Activated CD4-positive, alpha-beta T cell treated with anti-CD3 and anti-CD28 coated beads, Interleukin-2, amount 50 U/mL, for 1 hour (primary cell): ENCODE data around the gene ZNF683.
"Not testable (repeated sequence)": the region's sequence is repeated elsewhere in the genome, so short reads cannot be mapped to it uniquely, and the experiment has no call there.

ENCODE experiments used
- DNase-seq: peaks from one replicate; pipeline ENCODE4 v3.0.0-alpha.2; 2020

Gene ZNF683

DNA sequence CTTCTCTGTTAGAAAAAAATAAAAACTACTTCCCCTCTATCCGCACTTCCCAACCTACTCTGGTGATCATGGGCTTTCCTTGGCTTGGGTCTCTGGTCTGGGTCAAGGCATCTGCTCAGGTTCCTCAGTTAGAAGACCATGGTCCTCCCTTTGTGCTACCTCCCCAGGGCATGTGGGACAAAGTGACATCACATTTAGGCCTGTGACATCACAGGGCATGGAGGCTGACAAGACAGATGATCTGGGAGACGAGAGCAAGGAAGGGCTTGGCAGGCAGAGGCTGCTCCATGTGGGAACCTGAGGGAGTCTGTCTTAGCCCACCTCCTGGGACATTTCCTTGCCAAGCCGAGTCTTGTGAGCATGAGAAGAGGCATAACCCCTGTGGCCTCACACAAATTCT lies at the start of gene ZNF683:
ZNF683 (minus strand) TSS at position 140 of the 400 bp plus-strand sequence. CDS start 4,179 bp downstream, outside the sequence.
- not testable (repeated sequence) for DNase-seq

DNA sequence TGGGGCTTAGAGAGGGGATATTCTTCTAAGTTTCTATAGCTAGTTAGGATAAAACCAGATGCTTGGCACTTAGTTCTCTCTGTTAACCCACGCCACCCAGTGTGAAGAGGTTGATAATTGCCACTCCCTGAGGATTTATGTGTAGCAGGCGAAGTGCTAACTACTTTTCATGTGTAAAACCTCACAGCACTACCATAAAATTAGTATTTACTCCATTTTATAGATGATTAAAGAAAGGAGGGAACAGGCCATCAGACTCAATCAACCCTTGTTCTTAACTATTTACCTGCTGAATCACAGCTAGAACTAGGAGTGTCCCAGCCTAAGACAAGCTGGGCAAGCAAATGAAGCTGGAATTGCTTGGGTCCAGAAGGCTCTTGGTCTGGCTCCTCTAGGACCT lies 46.9 kb upstream of the ZNF683 start:
- DNase-seq: no peak

DNA sequence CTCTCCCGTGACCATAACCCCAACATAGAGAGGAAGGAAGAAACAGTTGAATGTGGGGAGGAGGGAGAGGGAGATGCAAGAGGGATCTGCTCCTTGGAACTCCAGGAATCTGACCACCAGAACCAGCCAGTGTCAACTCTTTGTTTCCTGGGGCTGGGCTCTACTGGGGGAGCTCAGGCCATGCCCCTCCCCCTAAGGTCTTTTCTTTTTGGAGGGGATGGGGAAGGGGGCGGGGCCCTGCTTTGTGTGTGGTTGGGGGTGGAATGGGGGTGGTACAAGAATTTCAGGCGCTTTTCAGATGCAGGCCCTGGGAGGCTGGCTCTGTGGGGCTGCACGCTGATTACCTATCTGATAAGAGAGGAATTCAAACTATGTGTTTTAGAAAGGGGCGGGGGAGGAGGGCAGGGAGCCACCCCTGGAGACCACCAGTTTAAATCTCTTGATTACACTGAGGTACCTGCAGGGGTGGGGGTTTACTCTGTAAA lies 46.4 kb upstream of the ZNF683 start:
- DNase-seq: no peak

- DNase-seq: peak; percentile 86
These were observed 44.7 kb upstream of the ZNF683 start for GRCh38 chr1:26417111-26417759.

DNA sequence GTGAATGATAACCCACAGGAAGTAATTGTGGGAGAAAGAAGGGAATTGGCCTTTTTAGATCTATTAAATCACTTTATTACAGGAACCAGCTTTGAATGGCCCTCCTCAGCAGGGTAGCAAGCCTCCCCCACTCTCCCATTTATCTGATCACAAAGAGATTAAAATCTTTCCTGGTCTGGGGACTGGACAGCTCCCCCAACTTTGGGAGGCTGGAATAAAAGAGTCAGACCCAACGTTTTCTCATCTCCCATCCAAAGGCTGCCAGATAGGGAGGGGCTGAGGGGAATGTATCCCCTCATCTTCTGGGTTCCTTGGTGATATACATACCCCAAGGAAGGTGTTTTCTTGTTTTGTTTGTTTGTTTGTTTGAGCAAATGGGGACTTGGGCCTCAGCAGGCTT lies 40.5 kb upstream of the ZNF683 start:
- no peak for DNase-seq

GRCh38 chr1:26412180-26412840 lies 39.8 kb upstream of the ZNF683 start:
- no peak for DNase-seq

GRCh38 chr1:26411624-26412074 lies 39.1 kb upstream of the ZNF683 start:
- DNase-seq: no peak

- no peak for DNase-seq
These were observed 38.4 kb upstream of the ZNF683 start, which contains the start of gene LIN28A for GRCh38 chr1:26410706-26411623. Gene LIN28A, plus strand, starts transcription at chr1:26410817. Its CDS starts 75 bp downstream, at chr1:26410892.

DNA sequence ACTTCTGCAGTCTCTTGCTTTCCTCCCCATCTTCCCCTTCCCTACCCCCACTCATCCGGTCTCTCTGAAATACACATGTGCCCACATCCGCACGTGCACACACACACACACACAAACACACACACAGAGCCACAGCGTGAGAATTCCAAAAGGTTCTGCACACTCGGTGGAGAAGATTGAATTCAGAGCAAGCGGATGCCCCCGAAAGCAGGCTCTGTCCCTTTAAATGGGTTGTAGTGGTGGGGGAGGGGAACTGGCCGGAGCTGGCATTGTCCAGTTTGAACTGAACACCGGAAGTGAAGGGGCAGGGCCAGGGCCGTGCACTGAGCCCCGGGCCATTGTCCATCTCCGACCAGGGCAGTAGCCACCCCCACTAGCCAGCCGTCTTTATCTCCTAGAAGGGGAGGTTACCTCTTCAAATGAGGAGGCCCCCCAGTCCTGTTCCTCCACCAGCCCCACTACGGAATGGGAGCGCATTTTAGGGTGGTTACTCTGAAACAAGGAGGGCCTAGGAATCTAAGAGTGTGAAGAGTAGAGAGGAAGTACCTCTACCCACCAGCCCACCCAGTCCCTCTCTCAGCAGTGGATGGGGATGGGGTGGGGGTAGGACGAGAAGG lies 36.7 kb upstream of the ZNF683 start:
- DNase-seq: no peak

DNA sequence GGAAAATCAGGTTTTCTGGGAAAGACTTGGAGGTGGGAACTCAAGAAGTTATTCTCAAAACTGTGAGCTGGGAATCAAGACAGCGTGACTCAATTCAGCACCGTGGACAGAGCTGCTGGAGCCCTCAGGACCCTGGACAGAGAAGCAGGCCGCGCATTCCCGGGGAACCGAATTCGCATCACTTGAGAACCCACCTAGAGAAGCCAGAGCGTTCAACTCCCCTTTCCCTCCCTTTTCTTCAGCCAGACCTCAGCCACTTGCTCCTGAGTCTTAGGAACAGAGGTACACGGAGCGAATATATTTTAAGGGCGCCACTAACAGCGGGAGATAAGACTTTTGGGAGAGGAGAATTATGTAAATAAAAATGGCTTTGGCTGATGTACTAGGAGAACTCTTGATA lies 36.1 kb upstream of the ZNF683 start:
- peak; percentile 82 for DNase-seq

GRCh38 chr1:26405281-26405915 lies 32.8 kb upstream of the ZNF683 start:
- no peak for DNase-seq

GRCh38 chr1:26404641-26405040 lies 32.1 kb upstream of the ZNF683 start:
- no peak for DNase-seq

GRCh38 chr1:26403656-26404055 lies 31.1 kb upstream of the ZNF683 start:
- no peak for DNase-seq

DNA sequence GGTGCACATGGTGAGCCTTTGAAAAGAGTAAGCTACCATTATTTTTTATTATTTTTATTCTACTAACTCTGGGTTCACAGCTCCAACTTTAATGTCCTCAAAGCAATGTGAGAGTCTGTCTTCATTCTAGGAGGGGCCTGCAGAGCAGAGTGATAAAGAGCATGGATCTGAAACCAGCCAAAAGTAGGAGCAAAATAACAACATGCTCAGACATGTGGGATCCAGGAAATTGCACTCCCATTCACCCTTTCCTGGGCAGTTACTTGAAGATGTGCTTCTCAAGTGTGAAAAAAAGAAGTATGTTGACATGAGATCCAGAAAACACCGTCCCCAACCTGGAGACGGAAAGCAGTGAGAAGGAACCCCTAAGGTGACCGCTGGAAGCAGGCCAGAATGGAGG lies 29.3 kb upstream of the ZNF683 start:
- DNase-seq: no peak

GRCh38 chr1:26399034-26399433 lies 26.5 kb upstream of the ZNF683 start:
- DNase-seq: no peak

- DNase-seq: no peak
These were observed 23.2 kb upstream of the ZNF683 start for GRCh38 chr1:26395754-26396153.

DNA sequence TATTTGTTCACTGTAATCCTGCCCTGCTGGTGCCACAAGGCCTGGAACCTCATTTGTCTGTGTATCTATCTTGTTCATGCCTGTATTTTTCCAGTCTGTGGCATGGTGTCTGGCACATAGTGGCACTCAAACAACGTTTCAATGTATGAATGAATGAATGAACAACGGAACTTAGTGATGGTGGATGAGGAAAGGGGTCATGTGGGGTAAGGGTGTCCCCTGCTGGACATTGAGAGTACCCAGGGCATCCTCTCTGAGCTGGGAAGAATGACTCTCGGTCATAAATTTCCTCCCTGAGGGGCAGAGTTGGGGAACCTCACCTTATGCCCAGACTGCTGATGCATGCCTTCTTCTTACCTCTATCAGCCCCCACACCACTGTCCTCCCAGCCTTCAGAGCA lies 18.9 kb upstream of the ZNF683 start:
- DNase-seq: peak; percentile 42

- no peak for DNase-seq
These were observed 17.2 kb upstream of the ZNF683 start for GRCh38 chr1:26389604-26390247.

- DNase-seq: no peak
These were observed 16.4 kb upstream of the ZNF683 start for GRCh38 chr1:26388791-26389445.

- no peak for DNase-seq
These were observed 14.9 kb upstream of the ZNF683 start for GRCh38 chr1:26387447-26387846.

- DNase-seq: not testable (repeated sequence)
These were observed 12.5 kb upstream of the ZNF683 start for GRCh38 chr1:26385063-26385462.
